HEK293 (cell line): ENCODE results near the gene DIABLO.

ENCODE experiments used
- CTCF ChIP-seq: fragments of 450-650 bp; formaldehyde crosslinking; IDR thresholded peaks from 2 replicates; pipeline ENCODE4 v1.5.1; 2016; ENCODE audit warnings: missing biosample characterization, missing genetic modification characterization
- MYNN ChIP-seq: fragments of 450-650 bp; formaldehyde crosslinking; IDR thresholded peaks from 2 replicates; pipeline ENCODE4 v1.5.1; 2016; ENCODE audit warnings: missing biosample characterization, missing genetic modification characterization, borderline replicate concordance
- REST ChIP-seq: fragments of 450-650 bp; formaldehyde crosslinking; IDR thresholded peaks from 2 replicates; pipeline ENCODE4 v1.5.1; 2016; ENCODE audit warnings: missing biosample characterization, missing genetic modification characterization
- ZBTB49 ChIP-seq: fragments of 450-650 bp; formaldehyde crosslinking; IDR thresholded peaks from 2 replicates; pipeline ENCODE4 v1.5.1; 2016; ENCODE audit warnings: missing biosample characterization, missing genetic modification characterization, low read depth
- ZFP37 ChIP-seq: fragments of 450-650 bp; formaldehyde crosslinking; IDR thresholded peaks from 2 replicates; pipeline ENCODE4 v1.5.1; 2016; ENCODE audit warnings: missing biosample characterization, missing genetic modification characterization
- ZNF175 ChIP-seq: fragments of 450-650 bp; formaldehyde crosslinking; IDR thresholded peaks from 2 replicates; pipeline ENCODE4 v1.5.1; 2016; ENCODE audit warnings: missing biosample characterization, missing genetic modification characterization
- ZNF391 ChIP-seq: fragments of 450-650 bp; formaldehyde crosslinking; IDR thresholded peaks from 2 replicates; pipeline ENCODE4 v1.5.1; 2016; ENCODE audit warnings: low read depth, missing biosample characterization, missing genetic modification characterization, borderline replicate concordance
- ZNF449 ChIP-seq: fragments of 450-650 bp; formaldehyde crosslinking; IDR thresholded peaks from 2 replicates; pipeline ENCODE4 v1.5.1; 2017; ENCODE audit warnings: missing biosample characterization, mild to moderate bottlenecking, missing genetic modification characterization, moderate library complexity
- ZNF629 ChIP-seq: fragments of 450-650 bp; formaldehyde crosslinking; IDR thresholded peaks from 2 replicates; pipeline ENCODE4 v1.5.1; 2017; ENCODE audit warnings: missing biosample characterization, missing genetic modification characterization

GRCh38 chr12:122245553-122245952, 19.7 kb upstream of the DIABLO start:
- TF ChIP-seq ZBTB49 (tag by site-specific recombination) (no peak), REST (tag by site-specific recombination) (no peak), MYNN (no peak), ZNF175 (no peak), ZNF391 (tag by site-specific recombination) (no peak), CTCF (tag by site-specific recombination) (no peak), ZNF629 (no peak), ZFP37 (tag by site-specific recombination) (no peak), ZNF449 (tag by site-specific recombination) (no peak)
